HCT116 (cell line): ENCODE data around the gene BTBD2. TPM values are rescaled to one million over a fixed set of nuclear protein-coding genes. Genes with fewer than 3 reads are reported as not detected.

Experiments used
- ATAC-seq: fragments of 200-7000 bp; cut with Tn5 transposase; 2 replicates; pipeline ENCODE4 v1.9.1; 2020; ENCODE audit warnings: mild to moderate bottlenecking, moderate library complexity
- BruUV-seq: library from RNA; stranded (reverse); fragments of 400-500 nt; replicated peaks from 2 replicates; lab custom pipeline; 2021; lab: Mats Ljungman, UMichigan
- CTCF ChIA-PET: fragments of 300-600 bp; sonication (Branson Sonifier 250); formaldehyde crosslinking; loops from one replicate; lab custom pipeline; 2021; ENCODE audit warnings: antibody characterized with exemption; lab: Charles Lee
- POLR2A ChIA-PET: fragments of 300-600, 350-600 bp; sonication (Branson Sonifier 250); formaldehyde crosslinking; loops from one replicate; lab custom pipeline; 2021; ENCODE audit warnings: antibody characterized with exemption; lab: Charles Lee
- RAD21 ChIA-PET, 2 experiments: fragments of 300-600 bp; sonication (Branson Sonifier 250); formaldehyde crosslinking; loops; one replicate each; lab custom pipeline; 2023; ENCODE audit warnings: low total read pairs in 2 of 2; ENCODE audit not compliant: uncharacterized antibody in 2 of 2, unreplicated experiment in 2 of 2, low non-redundant PET in 1 of 2; lab: Charles Lee
- DNase-seq: peaks from one replicate; pipeline ENCODE4 v3.0.0-alpha.2; 2010; ENCODE audit warnings: low read depth, low spot score
- H2AFZ ChIP-seq: fragments of 200-600 bp; shearing (Covaris generic), sonication (generic); 2 replicates; pipeline ENCODE4 v1.6.1; 2017; ENCODE audit warnings: low read depth, mixed run types, mixed read lengths, antibody characterized with exemption, low read length; ENCODE audit not compliant: poor library complexity, severe bottlenecking
- H3K27ac ChIP-seq: 2 replicates; pipeline ENCODE4 v1.5.1; 2012; ENCODE audit warnings: low read depth, low read length
- H3K27me3 ChIP-seq: fragments of 200-600 bp; sonication (generic); 2 replicates; pipeline ENCODE4 v1.6.1; 2016; ENCODE audit warnings: mixed run types, low read length, mixed read lengths; ENCODE audit not compliant: insufficient read depth
- H3K36me3 ChIP-seq, 2 experiments: fragments of 200-500 bp in 1 of 2; fragments of 200-600 bp in 1 of 2; sonication (Bioruptor generic) in 1 of 2; sonication (generic) in 1 of 2; 2 replicates each; pipeline versions ENCODE4 v1.5.1 to v1.6.1; 2014 to 2016; ENCODE audit warnings: low read length in 2 of 2, inconsistent platforms in 1 of 2, mixed read lengths in 1 of 2, mixed run types in 1 of 2; ENCODE audit not compliant: insufficient read depth in 2 of 2, control insufficient read depth in 1 of 2
- H3K4me1 ChIP-seq, 2 experiments: fragments of 200-600 bp in 1 of 2; sonication (generic) in 1 of 2; 2 replicates each; pipeline versions ENCODE4 v1.5.1 to v1.6.1; 2012 to 2017; ENCODE audit warnings: low read length in 2 of 2, inconsistent platforms in 1 of 2, mild to moderate bottlenecking in 1 of 2, mixed read lengths in 1 of 2, mixed run types in 1 of 2, moderate library complexity in 1 of 2; ENCODE audit not compliant: insufficient read depth in 2 of 2, control insufficient read depth in 1 of 2
- H3K4me2 ChIP-seq: fragments of 200-600 bp; sonication (generic); 2 replicates; pipeline ENCODE4 v1.6.1; 2017; ENCODE audit warnings: mixed run types, low read length, mixed read lengths
- H3K4me3 ChIP-seq, 2 experiments: fragments of 200-600 bp in 1 of 2; sonication (generic) in 1 of 2; replicated peaks in 1 of 2; 2 replicates each; pipeline ENCODE4 v1.5.1; 2011 to 2016; ENCODE audit warnings: low read length in 2 of 2, control low read depth in 1 of 2, low read depth in 1 of 2, mild to moderate bottlenecking in 1 of 2, mixed read lengths in 1 of 2, mixed run types in 1 of 2
- H3K79me2 ChIP-seq: fragments of 200-600 bp; sonication (generic); 2 replicates; pipeline ENCODE4 v1.6.1; 2017; ENCODE audit warnings: mild to moderate bottlenecking, mixed run types, low read length, moderate library complexity, mixed read lengths; ENCODE audit not compliant: insufficient read depth
- H3K9ac ChIP-seq: fragments of 200-600 bp; sonication (generic); 2 replicates; pipeline ENCODE4 v1.6.1; 2016; ENCODE audit warnings: low read length, mixed read lengths
- H3K9me2 ChIP-seq: fragments of 200-600 bp; sonication (generic), shearing (Covaris generic); 2 replicates; pipeline ENCODE4 v1.6.1; 2017; ENCODE audit warnings: mixed run types, mild to moderate bottlenecking, moderate library complexity; ENCODE audit not compliant: insufficient read depth
- H3K9me3 ChIP-seq, 2 experiments: fragments of 200-500 bp in 1 of 2; fragments of 200-600 bp in 1 of 2; sonication (Bioruptor generic) in 1 of 2; sonication (generic) in 1 of 2; 2 replicates each; pipeline ENCODE4 v1.6.1; 2014 to 2017; ENCODE audit warnings: low read length in 2 of 2, mixed read lengths in 2 of 2, inconsistent platforms in 1 of 2, low read depth in 1 of 2, mild to moderate bottlenecking in 1 of 2, mixed run types in 1 of 2, moderate library complexity in 1 of 2; ENCODE audit not compliant: control insufficient read depth in 1 of 2, insufficient read depth in 1 of 2
- H4K20me1 ChIP-seq: fragments of 200-600 bp; sonication (generic), shearing (Covaris generic); 2 replicates; pipeline ENCODE4 v1.6.1; 2017; ENCODE audit warnings: mixed run types, mild to moderate bottlenecking, moderate library complexity; ENCODE audit not compliant: insufficient read depth
- CBX3 ChIP-seq: IDR thresholded peaks from 2 replicates; pipeline ENCODE4 v1.6.1; 2012; ENCODE audit warnings: low read depth
- CEBPB ChIP-seq: IDR thresholded peaks from 2 replicates; pipeline ENCODE4 v1.6.1; 2012; ENCODE audit warnings: low read depth
- EZH2 ChIP-seq: fragments of 200-600 bp; sonication (generic); IDR thresholded peaks from 2 replicates; pipeline ENCODE4 v1.6.1; 2017; ENCODE audit warnings: antibody characterized with exemption, mixed run types
- EZH2phosphoT487 ChIP-seq: fragments of 200-600 bp; IDR thresholded peaks from 2 replicates; pipeline ENCODE4 v1.6.1; 2018; ENCODE audit warnings: antibody characterized with exemption, borderline replicate concordance
- FOSL1 ChIP-seq: IDR thresholded peaks from 2 replicates; pipeline ENCODE4 v1.6.1; 2012; ENCODE audit warnings: low read depth
- SIN3A ChIP-seq: IDR thresholded peaks from 2 replicates; pipeline ENCODE4 v1.6.1; 2012; ENCODE audit warnings: low read depth
- SRF ChIP-seq: IDR thresholded peaks from 2 replicates; pipeline ENCODE4 v1.6.1; 2012; ENCODE audit warnings: low read depth
- TCF7L2 ChIP-seq: IDR thresholded peaks from 2 replicates; pipeline ENCODE4 v1.7.0; 2011; ENCODE audit warnings: borderline replicate concordance, inconsistent platforms; ENCODE audit not compliant: insufficient read depth, insufficient read length; ENCODE audit errors: extremely low read depth
- YY1 ChIP-seq: IDR thresholded peaks from 2 replicates; pipeline ENCODE4 v1.6.1; 2011; ENCODE audit warnings: low read length, low read depth, moderate library complexity, mild to moderate bottlenecking; ENCODE audit not compliant: insufficient replicate concordance; ENCODE audit errors: extremely low read depth
- ZFX ChIP-seq: fragments of 450-650 bp; IDR thresholded peaks from 2 replicates; pipeline ENCODE4 v1.6.1; 2017
- intact Hi-C: fragments of 100-400 bp; cut with micrococcal nuclease; formaldehyde crosslinking; loops from 2 replicates; pipeline ENCODE4 v1.10.0; 2022
- total RNA-seq: library from RNA; stranded (reverse); gene quantifications from one replicate; pipeline ENCODE4 v1.2.1, GENCODE V29; 2021; ENCODE audit not compliant: unreplicated experiment
- TF ChIP-seq, protein P1 (sequence below): IDR thresholded peaks from 2 replicates; pipeline ENCODE4 v1.6.1; 2012
- TF ChIP-seq, protein P2 (sequence below): IDR thresholded peaks from 2 replicates; pipeline ENCODE4 v1.6.1; 2012; ENCODE audit warnings: low read depth
- TF ChIP-seq, protein P3 (sequence below): IDR thresholded peaks from 2 replicates; pipeline ENCODE4 v1.6.1; 2011; ENCODE audit warnings: mild to moderate bottlenecking, low read length, moderate library complexity; ENCODE audit not compliant: insufficient replicate concordance; ENCODE audit errors: extremely low read depth
- TF ChIP-seq, protein P4 (sequence below), 3 experiments: fragments of 200-600 bp in 1 of 3; sonication (generic) in 1 of 3; IDR thresholded peaks in 2 of 3; conservative IDR thresholded peaks in 1 of 3; 2 replicates each; pipeline ENCODE4 v1.5.1; 2012 to 2017; ENCODE audit warnings: low read depth in 2 of 3, low read length in 2 of 3, antibody characterized with exemption in 1 of 3, borderline replicate concordance in 1 of 3, control low read depth in 1 of 3, mild to moderate bottlenecking in 1 of 3, mixed read lengths in 1 of 3, mixed run types in 1 of 3, moderate library complexity in 1 of 3; ENCODE audit not compliant: insufficient read depth in 1 of 3

BTBD2 gene
- total RNA-seq, 1 experiment from 2014 or later: 112 TPM

DNA sequence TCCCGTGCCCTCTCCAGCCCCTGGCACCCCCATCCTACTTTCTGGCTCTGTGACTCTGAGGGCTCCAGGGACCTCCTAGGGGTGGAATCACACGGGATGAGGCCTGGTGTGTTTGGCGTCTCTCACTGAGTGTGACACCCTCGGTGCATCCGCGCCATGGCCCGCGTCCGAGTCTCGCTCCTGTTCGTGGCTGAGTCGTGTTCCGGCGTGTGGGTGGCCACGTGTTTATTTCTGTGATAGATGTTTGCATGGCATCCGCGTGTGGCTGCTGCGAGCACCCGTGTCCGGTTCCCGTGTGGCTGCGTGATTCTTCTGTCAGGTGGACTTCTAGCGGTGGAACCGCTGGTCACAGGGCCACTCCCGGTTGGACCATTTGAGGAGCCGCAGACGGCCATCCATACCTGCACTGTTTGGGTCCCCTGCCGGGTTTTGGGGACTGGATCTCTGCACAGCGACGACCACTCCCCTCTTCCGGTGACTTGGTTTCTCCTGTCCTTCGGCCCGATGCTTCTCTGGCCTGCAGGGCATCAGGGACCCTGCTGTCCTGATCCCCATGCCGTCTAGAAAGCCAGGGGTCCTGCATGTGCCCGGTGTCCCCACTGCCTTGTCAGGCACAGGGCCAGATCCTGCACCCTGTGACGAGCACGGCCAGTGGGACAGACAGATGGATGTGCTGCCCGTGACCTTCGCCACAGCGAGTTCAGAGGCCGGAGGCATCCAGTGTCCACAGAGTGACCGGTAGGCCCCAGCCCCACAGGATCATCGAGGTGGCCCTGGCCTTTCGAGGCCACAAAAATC, 66.0 kb downstream of the BTBD2 start:
- no peaks in the 10 kb centered on the region for H3K27me3 ChIP-seq
- POLR2A ChIA-PET: no interaction called here

More for the DNA sequence above, 66.0 kb downstream of the BTBD2 start:
- no peak for DNase-seq
- H3K79me2 ChIP-seq: peaks cover 92% of the 10 kb centered on the region
- intact Hi-C loops: no loop called here
- no peak for ATAC-seq
- no peaks in the 10 kb centered on the region for H3K9me2 ChIP-seq
- H3K9me3 ChIP-seq: no peaks in the 10 kb centered on the region
- no peak overlapping the region for H3K27ac ChIP-seq
- H3K9ac ChIP-seq: no peak overlapping the region
- ChIA-PET RAD21 (interaction anchor here in 1 of 2 experiments (0.7 kb wide), 1 partner anchor 93 kb away, joined by 3 read pairs; no protein-coding TSS in a partner anchor), CTCF (no interaction called here)
- no peak overlapping the region for H3K4me2 ChIP-seq
- TF ChIP-seq FOSL1 (no peak), TCF7L2 (no peak), YY1 (no peak), EZH2phosphoT487 (no peak), EZH2 (no peak), SRF (no peak), CEBPB (no peak), ZFX (no peak), SIN3A (no peak), CBX3 (no peak)
- TF ChIP-seq, protein P1, sequence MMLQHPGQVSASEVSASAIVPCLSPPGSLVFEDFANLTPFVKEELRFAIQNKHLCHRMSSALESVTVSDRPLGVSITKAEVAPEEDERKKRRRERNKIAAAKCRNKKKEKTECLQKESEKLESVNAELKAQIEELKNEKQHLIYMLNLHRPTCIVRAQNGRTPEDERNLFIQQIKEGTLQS: no peak
- TF ChIP-seq, protein P2, sequence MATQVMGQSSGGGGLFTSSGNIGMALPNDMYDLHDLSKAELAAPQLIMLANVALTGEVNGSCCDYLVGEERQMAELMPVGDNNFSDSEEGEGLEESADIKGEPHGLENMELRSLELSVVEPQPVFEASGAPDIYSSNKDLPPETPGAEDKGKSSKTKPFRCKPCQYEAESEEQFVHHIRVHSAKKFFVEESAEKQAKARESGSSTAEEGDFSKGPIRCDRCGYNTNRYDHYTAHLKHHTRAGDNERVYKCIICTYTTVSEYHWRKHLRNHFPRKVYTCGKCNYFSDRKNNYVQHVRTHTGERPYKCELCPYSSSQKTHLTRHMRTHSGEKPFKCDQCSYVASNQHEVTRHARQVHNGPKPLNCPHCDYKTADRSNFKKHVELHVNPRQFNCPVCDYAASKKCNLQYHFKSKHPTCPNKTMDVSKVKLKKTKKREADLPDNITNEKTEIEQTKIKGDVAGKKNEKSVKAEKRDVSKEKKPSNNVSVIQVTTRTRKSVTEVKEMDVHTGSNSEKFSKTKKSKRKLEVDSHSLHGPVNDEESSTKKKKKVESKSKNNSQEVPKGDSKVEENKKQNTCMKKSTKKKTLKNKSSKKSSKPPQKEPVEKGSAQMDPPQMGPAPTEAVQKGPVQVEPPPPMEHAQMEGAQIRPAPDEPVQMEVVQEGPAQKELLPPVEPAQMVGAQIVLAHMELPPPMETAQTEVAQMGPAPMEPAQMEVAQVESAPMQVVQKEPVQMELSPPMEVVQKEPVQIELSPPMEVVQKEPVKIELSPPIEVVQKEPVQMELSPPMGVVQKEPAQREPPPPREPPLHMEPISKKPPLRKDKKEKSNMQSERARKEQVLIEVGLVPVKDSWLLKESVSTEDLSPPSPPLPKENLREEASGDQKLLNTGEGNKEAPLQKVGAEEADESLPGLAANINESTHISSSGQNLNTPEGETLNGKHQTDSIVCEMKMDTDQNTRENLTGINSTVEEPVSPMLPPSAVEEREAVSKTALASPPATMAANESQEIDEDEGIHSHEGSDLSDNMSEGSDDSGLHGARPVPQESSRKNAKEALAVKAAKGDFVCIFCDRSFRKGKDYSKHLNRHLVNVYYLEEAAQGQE: no peak
- TF ChIP-seq, protein P3, sequence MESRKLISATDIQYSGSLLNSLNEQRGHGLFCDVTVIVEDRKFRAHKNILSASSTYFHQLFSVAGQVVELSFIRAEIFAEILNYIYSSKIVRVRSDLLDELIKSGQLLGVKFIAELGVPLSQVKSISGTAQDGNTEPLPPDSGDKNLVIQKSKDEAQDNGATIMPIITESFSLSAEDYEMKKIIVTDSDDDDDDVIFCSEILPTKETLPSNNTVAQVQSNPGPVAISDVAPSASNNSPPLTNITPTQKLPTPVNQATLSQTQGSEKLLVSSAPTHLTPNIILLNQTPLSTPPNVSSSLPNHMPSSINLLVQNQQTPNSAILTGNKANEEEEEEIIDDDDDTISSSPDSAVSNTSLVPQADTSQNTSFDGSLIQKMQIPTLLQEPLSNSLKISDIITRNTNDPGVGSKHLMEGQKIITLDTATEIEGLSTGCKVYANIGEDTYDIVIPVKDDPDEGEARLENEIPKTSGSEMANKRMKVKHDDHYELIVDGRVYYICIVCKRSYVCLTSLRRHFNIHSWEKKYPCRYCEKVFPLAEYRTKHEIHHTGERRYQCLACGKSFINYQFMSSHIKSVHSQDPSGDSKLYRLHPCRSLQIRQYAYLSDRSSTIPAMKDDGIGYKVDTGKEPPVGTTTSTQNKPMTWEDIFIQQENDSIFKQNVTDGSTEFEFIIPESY: no peak
- TF ChIP-seq, protein P4, sequence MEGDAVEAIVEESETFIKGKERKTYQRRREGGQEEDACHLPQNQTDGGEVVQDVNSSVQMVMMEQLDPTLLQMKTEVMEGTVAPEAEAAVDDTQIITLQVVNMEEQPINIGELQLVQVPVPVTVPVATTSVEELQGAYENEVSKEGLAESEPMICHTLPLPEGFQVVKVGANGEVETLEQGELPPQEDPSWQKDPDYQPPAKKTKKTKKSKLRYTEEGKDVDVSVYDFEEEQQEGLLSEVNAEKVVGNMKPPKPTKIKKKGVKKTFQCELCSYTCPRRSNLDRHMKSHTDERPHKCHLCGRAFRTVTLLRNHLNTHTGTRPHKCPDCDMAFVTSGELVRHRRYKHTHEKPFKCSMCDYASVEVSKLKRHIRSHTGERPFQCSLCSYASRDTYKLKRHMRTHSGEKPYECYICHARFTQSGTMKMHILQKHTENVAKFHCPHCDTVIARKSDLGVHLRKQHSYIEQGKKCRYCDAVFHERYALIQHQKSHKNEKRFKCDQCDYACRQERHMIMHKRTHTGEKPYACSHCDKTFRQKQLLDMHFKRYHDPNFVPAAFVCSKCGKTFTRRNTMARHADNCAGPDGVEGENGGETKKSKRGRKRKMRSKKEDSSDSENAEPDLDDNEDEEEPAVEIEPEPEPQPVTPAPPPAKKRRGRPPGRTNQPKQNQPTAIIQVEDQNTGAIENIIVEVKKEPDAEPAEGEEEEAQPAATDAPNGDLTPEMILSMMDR (IDR thresholded peaks at IDR 0.05 in 2 of 3, conservative IDR thresholded peaks at IDR 0.05 in 1 of 3; ENCODE audit: borderline replicate concordance in 1 of 3, insufficient read depth in 1 of 3, low read depth in 2 of 3, low read length in 2 of 3): no peak
- no TSS peak for BruUV-seq
- peaks cover 3 to 27% of the 10 kb centered on the region in 2 experiments; a peak in 3 of 4 replicates for H3K4me1 ChIP-seq
- H3K36me3 ChIP-seq: peaks cover 0 to 6% of the 10 kb centered on the region in 2 experiments; a peak in 1 of 4 replicates
- H4K20me1 ChIP-seq: no peaks in the 10 kb centered on the region
- no peak overlapping the region for H3K4me3 ChIP-seq
- no peak overlapping the region for H2AFZ ChIP-seq
